TTC549 (cell line): ENCODE data around the gene TSC1.

Source experiments
- FAIRE-seq: peaks from 2 replicates; lab custom pipeline; 2012; peaks lifted over from hg19 to GRCh38; lab: Jason Lieb, UNC

TSC1 gene

GRCh38 chr9:132886334-132886725, 58.1 kb downstream of the TSC1 start:
- FAIRE-seq = no peak

DNA sequence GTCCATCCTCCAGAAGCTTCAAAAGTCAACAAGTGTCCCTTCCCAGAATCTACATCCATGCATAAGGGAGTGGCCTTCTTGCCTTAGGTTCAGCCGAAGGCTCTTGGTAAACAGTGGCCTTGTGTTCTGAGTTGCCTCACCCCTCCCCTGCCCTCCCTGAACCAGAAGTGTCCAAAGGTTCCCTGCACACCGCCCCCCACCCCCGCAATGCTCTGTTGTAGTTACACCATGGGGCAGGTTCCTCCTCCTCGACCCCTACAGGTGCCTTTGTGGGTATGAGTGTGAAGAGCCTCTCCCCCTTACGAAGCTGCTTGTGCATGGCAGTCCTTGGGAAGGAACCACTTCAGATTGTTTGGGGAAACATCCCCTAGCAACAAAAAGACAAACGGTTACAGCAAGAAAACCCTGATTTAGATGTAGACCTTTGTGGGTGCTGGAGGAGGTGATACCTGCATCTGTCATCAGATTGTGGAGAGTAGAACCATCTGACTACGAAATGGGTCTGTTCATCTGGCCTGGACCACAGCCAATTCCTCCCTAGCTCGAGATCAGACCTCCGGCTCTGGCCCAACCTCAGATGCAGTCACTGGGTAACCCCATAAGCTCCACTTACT, 58.6 kb downstream of the TSC1 start:
- no peak for FAIRE-seq

- FAIRE-seq = no peak
Measured at GRCh38 chr9:132883349-132884294, 60.8 kb downstream of the TSC1 start.

DNA sequence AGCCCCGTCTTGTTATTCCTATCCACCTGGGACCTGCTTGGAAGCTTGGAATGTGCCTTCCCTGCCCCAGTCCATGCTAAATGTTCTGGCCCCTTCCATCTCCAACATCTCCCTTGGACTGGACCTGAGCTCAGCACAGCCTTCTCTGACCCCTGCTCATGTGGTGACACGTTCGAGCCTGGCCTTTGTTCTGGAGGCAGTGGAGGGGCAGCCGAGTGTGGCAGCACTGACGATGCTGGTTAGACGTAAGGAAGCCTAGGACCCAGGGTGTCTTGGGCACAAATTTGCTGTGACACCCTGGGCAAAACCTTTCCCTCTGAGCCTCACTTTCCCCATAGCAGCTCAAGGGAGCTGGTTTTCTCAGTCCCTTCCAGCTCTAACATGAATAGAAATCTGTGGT, 61.8 kb downstream of the TSC1 start:
- no peak for FAIRE-seq

DNA sequence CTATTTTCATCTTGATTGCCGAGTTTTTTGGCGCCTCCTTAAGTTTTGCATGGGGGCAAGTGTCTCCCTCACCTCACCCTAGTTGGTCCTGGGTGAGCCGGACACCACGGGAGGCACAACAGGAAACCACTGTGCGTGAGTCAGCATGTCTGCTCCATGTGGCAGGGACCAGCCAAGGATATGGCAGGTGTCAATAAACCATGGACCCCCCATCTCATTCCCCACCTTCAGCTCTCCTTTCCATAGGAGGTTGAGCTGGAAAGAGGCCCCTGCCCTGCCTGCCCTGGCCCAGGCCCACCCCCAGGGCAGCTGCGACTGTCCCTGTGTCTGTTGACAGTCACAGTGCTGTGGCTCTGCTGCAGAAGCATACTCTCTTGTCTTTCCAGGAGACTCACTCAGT, 62.6 kb downstream of the TSC1 start:
- FAIRE-seq = no peak

GRCh38 chr9:132880324-132880661, 64.1 kb downstream of the TSC1 start:
- FAIRE-seq = no peak

DNA sequence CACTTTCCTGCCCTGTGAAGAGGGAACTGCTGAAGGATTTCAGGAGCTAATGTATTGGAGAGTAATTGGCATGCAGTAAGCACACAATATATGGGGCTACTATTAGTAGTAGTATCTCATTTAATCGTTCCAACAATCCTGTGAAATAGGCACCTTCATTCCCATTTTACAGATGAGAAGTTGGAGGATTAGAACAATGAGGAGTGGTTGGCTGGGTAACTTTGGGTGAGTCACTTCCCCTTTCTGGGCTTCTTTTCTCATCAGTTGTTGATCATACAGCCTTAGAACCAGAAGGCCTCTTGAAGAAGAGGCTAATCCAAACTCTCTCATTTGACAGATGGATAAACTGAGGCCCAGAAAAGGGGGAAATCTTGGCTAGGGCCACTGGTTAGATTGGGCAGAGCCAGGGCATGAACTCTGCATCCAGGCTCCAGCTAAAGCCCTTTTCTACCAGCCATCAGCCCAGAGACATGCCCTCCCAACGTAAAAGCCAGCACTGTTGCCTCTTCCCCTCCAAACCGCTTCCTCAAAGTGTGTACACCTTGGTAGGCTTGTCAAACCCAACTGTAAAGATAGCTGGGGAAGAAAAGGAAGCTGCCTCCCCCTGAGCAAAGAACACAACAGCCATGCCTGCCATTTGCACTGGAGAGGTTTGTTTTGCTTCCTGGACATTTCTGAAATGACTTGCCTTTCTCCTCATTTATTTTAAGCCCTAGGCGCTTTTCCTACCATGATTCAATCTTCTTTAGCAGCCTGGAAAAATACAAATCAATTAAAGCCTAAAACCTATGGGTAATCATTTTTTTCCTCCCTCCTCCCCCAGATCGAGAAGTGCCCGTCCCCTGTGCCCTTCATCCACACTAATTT, 64.7 kb downstream of the TSC1 start:
- FAIRE-seq = no peak

- FAIRE-seq = no peak
Measured at GRCh38 chr9:132878695-132879456, 65.5 kb downstream of the TSC1 start, which contains the start of gene SPACA9. TSS of gene SPACA9 (plus strand) at chr9:132878898. CDS start at chr9:132883948, 5,050 bp downstream.

DNA sequence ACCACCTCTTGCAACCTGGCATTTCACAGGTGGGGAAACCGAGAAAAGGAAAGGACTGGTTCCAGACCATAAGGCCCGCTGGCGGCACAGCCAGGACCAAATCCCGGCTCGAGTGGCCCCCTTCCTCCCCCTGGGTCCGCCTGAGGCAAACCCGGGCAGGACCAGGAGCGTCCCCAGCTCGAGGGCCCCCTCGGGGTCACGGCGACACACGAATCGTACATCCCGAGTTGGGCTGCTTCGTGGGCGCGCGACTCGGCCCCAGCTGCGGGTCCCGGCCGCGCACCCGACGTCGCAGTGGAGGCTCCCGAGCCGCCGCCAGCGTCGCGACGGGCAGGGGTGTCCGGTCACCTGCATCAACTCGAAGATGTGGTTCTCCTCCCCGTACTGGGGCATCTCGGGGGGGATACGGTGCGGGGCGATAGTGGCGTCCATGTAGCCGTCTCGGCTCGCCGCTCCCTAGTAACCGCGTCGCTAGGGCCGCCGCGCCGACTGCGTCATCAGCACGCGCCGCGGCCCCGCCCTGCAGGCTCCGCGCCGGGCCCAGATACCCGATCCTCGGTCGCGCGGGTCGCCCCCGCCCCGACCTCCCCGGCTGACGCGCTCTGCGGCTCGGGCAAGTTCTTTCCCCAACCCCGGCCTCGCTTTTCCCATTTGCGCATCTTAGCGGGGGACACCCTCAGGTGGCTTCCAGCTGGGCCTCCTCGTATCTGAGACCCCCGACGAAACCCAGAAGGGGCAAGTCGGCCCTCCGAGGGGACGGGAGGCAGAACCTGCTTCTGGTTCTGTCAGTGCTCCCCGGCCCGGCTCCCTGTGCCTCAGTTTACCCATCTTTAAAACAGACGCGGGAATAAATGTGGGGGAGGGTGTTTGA, 66.4 kb downstream of the TSC1 start, which contains the start of gene AK8:
Gene AK8, minus strand, starts transcription at position 461 of the 871 bp plus-strand sequence. Its CDS starts 29 bp downstream, at position 432.
- no peak for FAIRE-seq

DNA sequence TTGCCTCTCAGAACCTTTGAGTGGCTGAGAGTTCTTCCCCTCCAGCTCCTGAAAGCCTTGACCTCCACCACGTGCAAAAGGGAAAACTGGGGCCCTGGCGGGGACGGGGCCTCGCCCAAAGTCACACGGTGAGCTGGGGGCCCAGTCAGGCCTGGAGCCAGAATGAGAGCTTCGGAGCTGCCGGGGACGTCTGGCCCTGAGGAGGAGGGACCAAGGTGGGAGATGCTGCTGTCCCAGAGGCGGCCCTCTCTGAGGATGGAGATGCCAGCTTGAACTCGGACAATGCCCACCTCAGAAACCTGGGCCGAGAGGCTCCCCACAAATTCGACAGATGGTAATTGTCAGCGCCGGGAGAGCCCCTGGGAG, 67.0 kb downstream of the TSC1 start:
- no peak for FAIRE-seq

DNA sequence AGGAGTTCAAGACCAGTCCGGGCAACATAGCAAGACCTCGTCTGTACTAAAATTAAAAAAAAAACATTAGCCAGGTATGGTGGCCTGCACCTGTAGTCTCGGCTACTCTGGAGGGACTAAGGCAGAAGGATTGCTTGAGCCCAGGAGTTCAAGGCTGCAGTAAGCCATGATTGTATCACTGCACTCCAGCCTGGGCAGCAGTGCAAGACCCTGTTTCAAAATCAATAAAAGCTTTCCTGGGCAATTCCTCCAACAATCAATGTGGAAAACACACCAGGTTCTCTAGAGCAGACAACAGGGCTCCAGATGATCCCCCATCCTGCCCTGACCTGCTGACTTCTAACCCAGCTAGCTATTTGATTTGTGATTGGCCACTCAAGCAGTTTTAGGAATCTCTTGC, 67.6 kb downstream of the TSC1 start:
- FAIRE-seq = no peak

DNA sequence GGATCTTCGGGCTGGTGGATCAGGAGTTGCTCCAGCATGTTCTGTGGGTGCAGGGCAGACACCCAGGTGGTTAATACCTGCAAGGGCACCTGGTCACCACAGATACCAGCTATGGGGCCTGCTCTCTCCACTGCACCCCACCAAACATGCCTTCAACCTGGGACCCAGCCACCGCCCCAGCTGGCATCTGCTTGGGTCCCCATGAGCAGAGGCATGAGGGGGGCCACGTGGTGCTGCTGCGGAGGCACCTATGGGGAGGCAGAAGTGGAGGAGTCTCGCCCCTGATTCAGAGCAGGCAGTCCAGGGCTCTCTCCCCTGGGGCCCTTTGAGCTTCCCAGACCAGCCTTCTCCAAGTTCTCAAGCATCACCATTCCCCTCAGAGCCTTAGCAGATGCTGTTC, 69.3 kb downstream of the TSC1 start:
- FAIRE-seq = no peak

- FAIRE-seq = no peak
Measured at GRCh38 chr9:132873403-132873802, 71.0 kb downstream of the TSC1 start.

DNA sequence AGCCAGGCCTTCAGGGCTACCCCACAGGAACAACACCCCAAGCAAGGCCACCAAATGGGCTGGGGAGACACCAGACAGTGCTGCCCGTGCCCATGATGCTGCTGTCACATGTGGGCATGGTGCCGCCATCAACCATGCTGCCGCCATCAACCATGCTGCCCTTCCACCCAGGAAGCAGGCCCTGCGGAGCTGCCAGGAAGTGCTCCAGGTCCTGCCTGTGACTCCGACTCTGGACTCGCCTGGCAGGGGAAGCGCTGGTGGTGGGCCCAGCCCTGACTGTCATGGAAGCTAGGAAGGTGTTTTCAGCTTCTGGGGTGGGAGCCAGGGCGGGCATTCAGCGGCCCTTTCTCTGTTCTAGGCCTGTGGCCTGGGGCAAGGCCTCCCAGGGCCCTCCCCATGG, 75.2 kb downstream of the TSC1 start:
- FAIRE-seq = no peak

DNA sequence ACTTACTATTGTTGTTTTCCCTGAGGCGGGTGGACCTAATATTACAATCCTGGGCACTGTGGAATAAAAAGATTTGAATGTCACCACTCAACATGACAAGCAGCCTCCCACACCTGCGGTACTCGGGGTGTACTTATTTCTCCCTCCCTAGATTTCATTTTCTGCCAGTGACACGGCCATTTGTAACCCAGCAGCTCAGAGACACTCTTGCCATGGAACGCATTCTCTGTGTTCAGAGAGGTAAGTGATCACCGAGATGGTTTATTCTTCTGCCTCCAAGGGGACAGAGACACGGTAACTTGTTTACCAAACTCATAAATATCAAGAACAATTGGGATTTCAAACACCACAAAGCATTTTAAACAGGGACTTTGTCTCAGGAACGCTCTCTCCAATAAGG, 77.5 kb downstream of the TSC1 start:
- FAIRE-seq = no peak

DNA sequence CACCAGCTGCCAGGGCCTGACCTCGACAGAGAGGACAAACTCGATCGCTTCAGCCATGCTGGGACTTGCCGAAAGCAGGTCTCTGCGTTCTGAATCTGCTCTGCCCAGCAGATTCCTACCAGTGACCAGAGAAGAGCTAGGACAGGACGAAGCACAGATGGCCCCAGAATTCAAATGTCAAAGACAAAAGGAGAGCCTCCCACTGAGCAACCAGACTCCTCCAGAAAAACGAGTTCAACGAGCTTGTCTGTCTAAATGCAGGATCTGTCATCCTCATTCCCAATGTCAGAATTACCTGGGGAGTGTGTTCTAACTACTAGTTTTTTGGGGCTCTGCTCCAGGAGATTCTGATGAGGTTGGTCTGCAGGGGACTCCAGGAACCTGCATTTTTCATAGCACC, 79.7 kb downstream of the TSC1 start:
- FAIRE-seq = no peak

- FAIRE-seq = no peak
Measured at GRCh38 chr9:132864277-132864676, 80.1 kb downstream of the TSC1 start.

- FAIRE-seq = no peak
Measured at GRCh38 chr9:132863096-132863495, 81.3 kb downstream of the TSC1 start.

- no peak for FAIRE-seq
Measured at GRCh38 chr9:132862533-132862932, 81.9 kb downstream of the TSC1 start.

GRCh38 chr9:132861666-132862065, 82.8 kb downstream of the TSC1 start:
- FAIRE-seq = no peak

GRCh38 chr9:132858751-132859150, 85.7 kb downstream of the TSC1 start:
- no peak for FAIRE-seq
